A549 (cell line): Measurements from ENCODE around the gene AMFR. TPM values are rescaled to one million over a fixed set of nuclear protein-coding genes. Genes with fewer than 3 reads are reported as not detected.

ENCODE experiments used
- ATAC-seq, 2 experiments: fragments of 200-7000 bp in 1 of 2; fragments of >200 bp in 1 of 2; cut with Nextera tagmentation in 1 of 2; cut with Tn5 transposase in 1 of 2; 3 replicates each; pipeline versions ENCODE4 v1.8.0 to v1.9.1; 2018 to 2020; ENCODE audit warnings: mild to moderate bottlenecking in 1 of 2, moderate library complexity in 1 of 2
- CTCF ChIA-PET: fragments of 300-600 bp; sonication (Branson Sonifier 250); formaldehyde crosslinking; extraction: SDS; loops from one replicate; lab custom pipeline; 2021; ENCODE audit warnings: antibody characterized with exemption, inconsistent platforms; lab: Yijun Ruan, JAX
- POLR2A ChIA-PET: fragments of 350-600 bp; formaldehyde crosslinking; extraction: SDS; loops from one replicate; lab custom pipeline; 2021; ENCODE audit warnings: antibody characterized with exemption, inconsistent platforms; lab: Yijun Ruan, JAX
- DNase-seq, 2 experiments: peaks; one replicate each; pipeline versions ENCODE4 v3.0.0 to v3.0.0-alpha.2; 2011 to 2016; ENCODE audit warnings: low read depth in 1 of 2, low spot score in 1 of 2
- FAIRE-seq: peaks from 2 replicates; lab custom pipeline; 2011; peaks lifted over from hg19 to GRCh38; lab: Jason Lieb, UNC
- H3K27ac ChIP-seq, 2 experiments: fragments of >200 bp; sonication (Bioruptor Twin); formaldehyde crosslinking; 3 replicates each; pipeline ENCODE4 v1.5.1; 2016 to 2017
- H3K4me1 ChIP-seq: fragments of >200 bp; sonication (Bioruptor Twin); formaldehyde crosslinking; 3 replicates; pipeline ENCODE4 v1.6.1; 2016
- H3K4me2 ChIP-seq: fragments of >200 bp; sonication (Bioruptor Twin); formaldehyde crosslinking; 3 replicates; pipeline ENCODE4 v1.6.1; 2016
- H3K4me3 ChIP-seq: fragments of >200 bp; sonication (Bioruptor Twin); formaldehyde crosslinking; 3 replicates; pipeline ENCODE4 v1.5.1; 2016
- H3K9me3 ChIP-seq: fragments of >200 bp; sonication (Bioruptor Twin); formaldehyde crosslinking; 3 replicates; pipeline ENCODE4 v1.6.1; 2016
- CBX2 ChIP-seq: fragments of 200-600 bp; sonication (generic); IDR thresholded peaks from 2 replicates; pipeline ENCODE4 v1.6.1; 2016; ENCODE audit warnings: low read depth, mild to moderate bottlenecking, borderline replicate concordance
- CBX8 ChIP-seq: fragments of 200-600 bp; sonication (generic); IDR thresholded peaks from 2 replicates; pipeline ENCODE4 v1.6.1; 2016
- EHF ChIP-seq: fragments of 250-450 bp; sonication (Bioruptor Pico); IDR thresholded peaks from 2 replicates; pipeline ENCODE4 v1.5.0; 2020; ENCODE audit warnings: mild to moderate bottlenecking
- FOSL2 ChIP-seq, 2 experiments: fragments of 450-650 bp in 1 of 2; fragments of >200 bp in 1 of 2; sonication (Bioruptor Twin) in 1 of 2; formaldehyde crosslinking; IDR thresholded peaks; 2 replicates each; pipeline versions ENCODE4 v1.5.0 to v1.6.1; 2016 to 2020; ENCODE audit warnings: mild to moderate bottlenecking in 1 of 2, moderate library complexity in 1 of 2
- FOXS1 ChIP-seq: fragments of 250-450 bp; sonication (Bioruptor Pico); IDR thresholded peaks from 2 replicates; pipeline ENCODE4 v1.5.0; 2020; ENCODE audit warnings: mild to moderate bottlenecking, moderate library complexity
- HOXB5 ChIP-seq: fragments of 250-450 bp; sonication (Bioruptor Pico); IDR thresholded peaks from 2 replicates; pipeline ENCODE4 v1.5.0; 2020; ENCODE audit warnings: mild to moderate bottlenecking, moderate library complexity
- JUN ChIP-seq, 2 experiments: fragments of >200 bp; sonication (Bioruptor Twin); formaldehyde crosslinking; IDR thresholded peaks; 2 replicates in 1 of 2; 3 replicates in 1 of 2; pipeline ENCODE4 v1.6.1; 2016 to 2017
- MAZ ChIP-seq: fragments of 150-350 bp; IDR thresholded peaks from 2 replicates; pipeline ENCODE4 v1.6.1; 2014; ENCODE audit warnings: antibody characterized with exemption, low read depth, low read length, borderline replicate concordance
- MYC ChIP-seq: IDR thresholded peaks from 2 replicates; pipeline ENCODE4 v1.6.1; 2012; ENCODE audit warnings: mild to moderate bottlenecking, inconsistent platforms, low read length, improper control_type of control experiment, borderline replicate concordance
- NPAS2 ChIP-seq: fragments of 250-450 bp; sonication (Bioruptor Pico); IDR thresholded peaks from 2 replicates; pipeline ENCODE4 v1.8.0; 2022; ENCODE audit warnings: mild to moderate bottlenecking, moderate library complexity, borderline replicate concordance
- NR3C1 ChIP-seq: fragments of >200 bp; sonication (Bioruptor Twin); formaldehyde crosslinking; IDR thresholded peaks from 3 replicates; pipeline ENCODE4 v1.6.1; 2017
- PHF8 ChIP-seq: fragments of 200-600 bp; sonication (generic); IDR thresholded peaks from 2 replicates; pipeline ENCODE4 v1.6.1; 2016; ENCODE audit warnings: low read depth, mild to moderate bottlenecking, antibody characterized with exemption, moderate library complexity, borderline replicate concordance
- POLR2AphosphoS2 ChIP-seq: conservative IDR thresholded peaks from 2 replicates; pipeline ENCODE4 v1.6.1; 2012; ENCODE audit warnings: low read length, improper control_type of control experiment, inconsistent platforms
- RAD21 ChIP-seq, 2 experiments: fragments of >200 bp in 1 of 2; sonication (Bioruptor Twin) in 1 of 2; formaldehyde crosslinking in 1 of 2; IDR thresholded peaks in 1 of 2; conservative IDR thresholded peaks in 1 of 2; 2 replicates in 1 of 2; 3 replicates in 1 of 2; pipeline ENCODE4 v1.6.1; 2012 to 2018; ENCODE audit warnings: inconsistent platforms in 1 of 2
- RNF2 ChIP-seq: fragments of 200-600 bp; sonication (generic); IDR thresholded peaks from 2 replicates; pipeline ENCODE4 v1.6.1; 2016; ENCODE audit warnings: low read depth, mild to moderate bottlenecking, antibody characterized with exemption, moderate library complexity, borderline replicate concordance
- TP53 ChIP-seq: fragments of 250-450 bp; sonication (Bioruptor Pico); IDR thresholded peaks from 2 replicates; pipeline ENCODE4 v1.5.0; 2021; ENCODE audit warnings: mild to moderate bottlenecking, moderate library complexity
- ZC3H11A ChIP-seq: fragments of 450-650 bp; IDR thresholded peaks from 2 replicates; pipeline ENCODE4 v1.6.1; 2014; ENCODE audit warnings: antibody characterized with exemption, mild to moderate bottlenecking
- WGBS: methylation state at CpG from one replicate; pipeline ENCODE4 v1.1.6; 2017; ENCODE audit errors: missing lambda C conversion rate; 5-methylcytosine and 5-hydroxymethylcytosine counted together
- polyA plus RNA-seq, 4 experiments: library from polyadenylated mRNA; depleted of rRNA in 3 of 4; stranded (reverse); fragments of >200 nt; fragmentation: RNase III in 1 of 4; extraction: RNeasy Plus Mini Kit Qiagen cat#74134 plus additional on column Dnase treatment in 1 of 4; gene quantifications; 2 replicates in 3 of 4; 3 replicates in 1 of 4; pipeline ENCODE4 v1.2.3, GENCODE V29; 2011 to 2017
- TF ChIP-seq, protein P1 (sequence below): fragments of >200 bp; sonication (Bioruptor Twin); formaldehyde crosslinking; IDR thresholded peaks from 3 replicates; pipeline ENCODE4 v1.5.1; 2016
- TF ChIP-seq, protein P2 (sequence below): fragments of 200-600 bp; sonication (generic); IDR thresholded peaks from 2 replicates; pipeline ENCODE4 v1.6.1; 2016; ENCODE audit warnings: antibody characterized with exemption, mild to moderate bottlenecking, moderate library complexity
- TF ChIP-seq, protein P3 (sequence below): IDR thresholded peaks from 2 replicates; pipeline ENCODE4 v1.6.1; 2012
- TF ChIP-seq, protein P4 (sequence below): fragments of 250-450 bp; sonication (Bioruptor Pico); IDR thresholded peaks from 2 replicates; pipeline ENCODE4 v1.5.0; 2021; ENCODE audit warnings: mild to moderate bottlenecking, moderate library complexity, borderline replicate concordance
- TF ChIP-seq, protein P5 (sequence below): fragments of 250-450 bp; sonication (Bioruptor Pico); IDR thresholded peaks from 2 replicates; pipeline ENCODE4 v1.5.0; 2020; ENCODE audit warnings: low read depth, mild to moderate bottlenecking, moderate library complexity

The AMFR gene
- polyA plus RNA-seq, 2 of the 4 experiments (the other 2 are of a cell fraction): 68.9 to 88.5 TPM

DNA sequence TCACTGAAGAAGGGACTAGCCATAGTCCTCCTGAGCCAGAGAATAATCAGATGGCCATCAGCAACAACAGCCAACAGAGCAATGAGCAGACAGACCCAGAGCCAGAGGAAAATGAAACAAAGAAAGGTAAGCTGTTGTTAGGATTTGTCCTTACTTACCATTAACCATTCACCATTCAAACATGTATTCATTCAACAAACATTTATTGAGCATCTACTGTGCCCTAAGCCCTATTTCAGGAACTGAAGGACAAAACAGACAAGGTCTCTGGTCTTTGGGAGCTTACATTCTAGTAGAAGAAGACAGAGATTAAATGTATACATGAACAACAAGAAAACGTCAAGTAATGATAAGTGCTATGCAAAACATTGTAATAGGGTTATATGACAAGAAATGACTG is 45.3 kb upstream of the AMFR start:
- Histone ChIP-seq H3K4me2 (no peak overlapping the region), H3K9me3 (no peaks in the 10 kb centered on the region), H3K27ac (no peak overlapping the region), H3K4me1 (no peaks in the 10 kb centered on the region), H3K4me3 (no peak overlapping the region)
- POLR2A ChIA-PET: interaction anchor here (1.4 kb wide), 2 partner anchors 19 to 138 kb away, joined by 4 to 10 read pairs; partner anchors contain the start of genes MT2A, NUDT21 and OGFOD1
- FAIRE-seq: no peak
- CTCF ChIA-PET: interaction anchor here (0.6 to 1.3 kb wide), 3 partner anchors 36 to 130 kb away, joined by 3 to 6 read pairs (median 5); no protein-coding TSS in a partner anchor
- DNase-seq: no peak
- TF ChIP-seq NR3C1 (no peak), RNF2 (no peak), CBX8 (no peak), MAZ (no peak), NPAS2 (no peak), PHF8 (no peak), HOXB5 (CRISPR knock-in tag) (no peak), CBX2 (no peak), RAD21 (conservative IDR thresholded peaks at IDR 0.05 in 1 of 2, IDR thresholded peaks at IDR 0.05 in 1 of 2) (no peak), POLR2AphosphoS2 (no peak), FOSL2 (IDR thresholded peaks at IDR 0.05) (no peak), FOSL2 (CRISPR knock-in tag; IDR thresholded peaks at IDR 0.05) (no peak), JUN (IDR thresholded peaks at IDR 0.05) (no peak), TP53 (CRISPR knock-in tag) (no peak), MYC (no peak)
- TF ChIP-seq, protein P1, sequence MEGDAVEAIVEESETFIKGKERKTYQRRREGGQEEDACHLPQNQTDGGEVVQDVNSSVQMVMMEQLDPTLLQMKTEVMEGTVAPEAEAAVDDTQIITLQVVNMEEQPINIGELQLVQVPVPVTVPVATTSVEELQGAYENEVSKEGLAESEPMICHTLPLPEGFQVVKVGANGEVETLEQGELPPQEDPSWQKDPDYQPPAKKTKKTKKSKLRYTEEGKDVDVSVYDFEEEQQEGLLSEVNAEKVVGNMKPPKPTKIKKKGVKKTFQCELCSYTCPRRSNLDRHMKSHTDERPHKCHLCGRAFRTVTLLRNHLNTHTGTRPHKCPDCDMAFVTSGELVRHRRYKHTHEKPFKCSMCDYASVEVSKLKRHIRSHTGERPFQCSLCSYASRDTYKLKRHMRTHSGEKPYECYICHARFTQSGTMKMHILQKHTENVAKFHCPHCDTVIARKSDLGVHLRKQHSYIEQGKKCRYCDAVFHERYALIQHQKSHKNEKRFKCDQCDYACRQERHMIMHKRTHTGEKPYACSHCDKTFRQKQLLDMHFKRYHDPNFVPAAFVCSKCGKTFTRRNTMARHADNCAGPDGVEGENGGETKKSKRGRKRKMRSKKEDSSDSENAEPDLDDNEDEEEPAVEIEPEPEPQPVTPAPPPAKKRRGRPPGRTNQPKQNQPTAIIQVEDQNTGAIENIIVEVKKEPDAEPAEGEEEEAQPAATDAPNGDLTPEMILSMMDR: no peak
- TF ChIP-seq, protein P2, sequence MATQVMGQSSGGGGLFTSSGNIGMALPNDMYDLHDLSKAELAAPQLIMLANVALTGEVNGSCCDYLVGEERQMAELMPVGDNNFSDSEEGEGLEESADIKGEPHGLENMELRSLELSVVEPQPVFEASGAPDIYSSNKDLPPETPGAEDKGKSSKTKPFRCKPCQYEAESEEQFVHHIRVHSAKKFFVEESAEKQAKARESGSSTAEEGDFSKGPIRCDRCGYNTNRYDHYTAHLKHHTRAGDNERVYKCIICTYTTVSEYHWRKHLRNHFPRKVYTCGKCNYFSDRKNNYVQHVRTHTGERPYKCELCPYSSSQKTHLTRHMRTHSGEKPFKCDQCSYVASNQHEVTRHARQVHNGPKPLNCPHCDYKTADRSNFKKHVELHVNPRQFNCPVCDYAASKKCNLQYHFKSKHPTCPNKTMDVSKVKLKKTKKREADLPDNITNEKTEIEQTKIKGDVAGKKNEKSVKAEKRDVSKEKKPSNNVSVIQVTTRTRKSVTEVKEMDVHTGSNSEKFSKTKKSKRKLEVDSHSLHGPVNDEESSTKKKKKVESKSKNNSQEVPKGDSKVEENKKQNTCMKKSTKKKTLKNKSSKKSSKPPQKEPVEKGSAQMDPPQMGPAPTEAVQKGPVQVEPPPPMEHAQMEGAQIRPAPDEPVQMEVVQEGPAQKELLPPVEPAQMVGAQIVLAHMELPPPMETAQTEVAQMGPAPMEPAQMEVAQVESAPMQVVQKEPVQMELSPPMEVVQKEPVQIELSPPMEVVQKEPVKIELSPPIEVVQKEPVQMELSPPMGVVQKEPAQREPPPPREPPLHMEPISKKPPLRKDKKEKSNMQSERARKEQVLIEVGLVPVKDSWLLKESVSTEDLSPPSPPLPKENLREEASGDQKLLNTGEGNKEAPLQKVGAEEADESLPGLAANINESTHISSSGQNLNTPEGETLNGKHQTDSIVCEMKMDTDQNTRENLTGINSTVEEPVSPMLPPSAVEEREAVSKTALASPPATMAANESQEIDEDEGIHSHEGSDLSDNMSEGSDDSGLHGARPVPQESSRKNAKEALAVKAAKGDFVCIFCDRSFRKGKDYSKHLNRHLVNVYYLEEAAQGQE: no peak
- TF ChIP-seq, protein P3, sequence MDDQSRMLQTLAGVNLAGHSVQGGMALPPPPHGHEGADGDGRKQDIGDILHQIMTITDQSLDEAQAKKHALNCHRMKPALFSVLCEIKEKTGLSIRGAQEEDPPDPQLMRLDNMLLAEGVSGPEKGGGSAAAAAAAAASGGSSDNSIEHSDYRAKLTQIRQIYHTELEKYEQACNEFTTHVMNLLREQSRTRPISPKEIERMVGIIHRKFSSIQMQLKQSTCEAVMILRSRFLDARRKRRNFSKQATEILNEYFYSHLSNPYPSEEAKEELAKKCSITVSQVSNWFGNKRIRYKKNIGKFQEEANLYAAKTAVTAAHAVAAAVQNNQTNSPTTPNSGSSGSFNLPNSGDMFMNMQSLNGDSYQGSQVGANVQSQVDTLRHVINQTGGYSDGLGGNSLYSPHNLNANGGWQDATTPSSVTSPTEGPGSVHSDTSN: no peak
- ATAC-seq: no peak
- WGBS: 97% methylated on average over 1 of the region's 1 CpG

DNA sequence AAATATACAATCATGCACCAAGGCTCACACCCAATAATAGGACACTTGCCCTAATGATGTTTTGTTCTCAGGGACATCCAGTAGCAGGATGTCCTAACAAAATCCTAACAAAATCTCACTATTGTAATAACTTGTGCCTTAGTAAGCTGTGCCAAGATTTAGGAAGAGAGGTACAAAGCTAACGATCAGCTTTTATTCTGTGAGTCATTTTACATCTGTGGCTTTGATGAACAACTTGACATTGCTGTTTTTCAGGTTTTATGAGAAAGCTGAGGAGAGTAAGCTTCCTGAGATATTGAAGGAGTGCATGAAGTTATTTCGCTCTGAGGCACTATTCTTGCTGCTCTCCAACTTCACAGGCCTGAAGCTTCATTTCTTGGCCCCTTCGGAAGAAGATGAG is 44.9 kb upstream of the AMFR start:
- ATAC-seq (no peak), FAIRE-seq (no peak), DNase-seq (no peak)
- H3K9me3 ChIP-seq: no peaks in the 10 kb centered on the region
- H3K27ac ChIP-seq: no peak overlapping the region
- 93% methylated on average over 3 of the region's 3 CpGs for WGBS
- no peaks in the 10 kb centered on the region for H3K4me1 ChIP-seq
- no peak overlapping the region for H3K4me3 ChIP-seq
- no peak overlapping the region for H3K4me2 ChIP-seq
- ChIA-PET POLR2A (interaction anchor here (1.4 kb wide), 1 partner anchor 138 kb away, joined by 4 read pairs; the partner anchor contains the start of gene MT2A), CTCF (interaction anchor here (0.6 to 1.3 kb wide), 2 partner anchors 10 to 114 kb away, joined by 3 to 6 read pairs; no protein-coding TSS in a partner anchor)
- TF ChIP-seq EHF (CRISPR knock-in tag) (no peak), JUN (IDR thresholded peaks at IDR 0.05) (no peak), ZC3H11A (no peak), RNF2 (no peak), FOXS1 (CRISPR knock-in tag) (no peak), CBX2 (no peak)
- TF ChIP-seq, protein P1: no peak
- TF ChIP-seq, protein P4, sequence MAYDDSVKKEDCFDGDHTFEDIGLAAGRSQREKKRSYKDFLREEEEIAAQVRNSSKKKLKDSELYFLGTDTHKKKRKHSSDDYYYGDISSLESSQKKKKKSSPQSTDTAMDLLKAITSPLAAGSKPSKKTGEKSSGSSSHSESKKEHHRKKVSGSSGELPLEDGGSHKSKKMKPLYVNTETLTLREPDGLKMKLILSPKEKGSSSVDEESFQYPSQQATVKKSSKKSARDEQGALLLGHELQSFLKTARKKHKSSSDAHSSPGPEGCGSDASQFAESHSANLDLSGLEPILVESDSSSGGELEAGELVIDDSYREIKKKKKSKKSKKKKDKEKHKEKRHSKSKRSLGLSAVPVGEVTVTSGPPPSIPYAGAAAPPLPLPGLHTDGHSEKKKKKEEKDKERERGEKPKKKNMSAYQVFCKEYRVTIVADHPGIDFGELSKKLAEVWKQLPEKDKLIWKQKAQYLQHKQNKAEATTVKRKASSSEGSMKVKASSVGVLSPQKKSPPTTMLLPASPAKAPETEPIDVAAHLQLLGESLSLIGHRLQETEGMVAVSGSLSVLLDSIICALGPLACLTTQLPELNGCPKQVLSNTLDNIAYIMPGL (CRISPR knock-in tag): no peak
- TF ChIP-seq, protein P5, sequence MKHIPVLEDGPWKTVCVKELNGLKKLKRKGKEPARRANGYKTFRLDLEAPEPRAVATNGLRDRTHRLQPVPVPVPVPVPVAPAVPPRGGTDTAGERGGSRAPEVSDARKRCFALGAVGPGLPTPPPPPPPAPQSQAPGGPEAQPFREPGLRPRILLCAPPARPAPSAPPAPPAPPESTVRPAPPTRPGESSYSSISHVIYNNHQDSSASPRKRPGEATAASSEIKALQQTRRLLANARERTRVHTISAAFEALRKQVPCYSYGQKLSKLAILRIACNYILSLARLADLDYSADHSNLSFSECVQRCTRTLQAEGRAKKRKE (CRISPR knock-in tag): no peak
